HG02678 (cell line): Measurements from ENCODE around the gene PRKCE.
A peak's percentile ranks its signal among the peaks of the same experiment; 100 is the strongest.

Experiments
- ATAC-seq: cut with Tn5 transposase; IDR thresholded peaks from one replicate; pipeline ENCODE4 v1.9.1; 2021; ENCODE audit warnings: mild to moderate bottlenecking, moderate library complexity; ENCODE audit not compliant: unreplicated experiment

Gene PRKCE

GRCh38 chr2:45802499-45803138 is 151.1 kb downstream of the PRKCE start:
- no peak for ATAC-seq

GRCh38 chr2:45804987-45805755 is 153.7 kb downstream of the PRKCE start:
- ATAC-seq: no peak

- peak; percentile 67 for ATAC-seq
Measured at GRCh38 chr2:45806563-45807358, 155.3 kb downstream of the PRKCE start.

- no peak for ATAC-seq
Measured at GRCh38 chr2:45808294-45808800, 156.9 kb downstream of the PRKCE start.

GRCh38 chr2:45809205-45809604 is 157.7 kb downstream of the PRKCE start:
- no peak for ATAC-seq

- no peak for ATAC-seq
Measured at GRCh38 chr2:45812011-45812500, 160.6 kb downstream of the PRKCE start.

GRCh38 chr2:45813003-45813941 is 161.8 kb downstream of the PRKCE start:
- ATAC-seq: no peak

GRCh38 chr2:45814488-45814887 is 163.0 kb downstream of the PRKCE start:
- no peak for ATAC-seq

GRCh38 chr2:45814951-45815621 is 163.6 kb downstream of the PRKCE start:
- ATAC-seq: no peak

- no peak for ATAC-seq
Measured at GRCh38 chr2:45816272-45816671, 164.8 kb downstream of the PRKCE start.

GRCh38 chr2:45818591-45818990 is 167.1 kb downstream of the PRKCE start:
- no peak for ATAC-seq

- ATAC-seq: no peak
Measured at GRCh38 chr2:45820048-45820447, 168.6 kb downstream of the PRKCE start.

GRCh38 chr2:45821558-45822271 is 170.2 kb downstream of the PRKCE start:
- no peak for ATAC-seq

GRCh38 chr2:45822272-45822630 is 170.8 kb downstream of the PRKCE start:
- no peak for ATAC-seq

GRCh38 chr2:45823723-45824206 is 172.3 kb downstream of the PRKCE start:
- ATAC-seq: no peak

GRCh38 chr2:45825001-45825651 is 173.7 kb downstream of the PRKCE start:
- ATAC-seq: no peak

- no peak for ATAC-seq
Measured at GRCh38 chr2:45826460-45826859, 175.0 kb downstream of the PRKCE start.

- no peak for ATAC-seq
Measured at GRCh38 chr2:45826884-45827635, 175.6 kb downstream of the PRKCE start.
